Tibial nerve (tissue), 4 donors: ENCODE measurements around the gene SORCS2. TPM values are rescaled to one million over a fixed set of nuclear protein-coding genes. Genes with fewer than 3 reads are reported as not detected.

Experiments
- DNase-seq, 2 donors: peaks; one replicate each; pipeline ENCODE4 v3.0.0-alpha.2; 2019; ENCODE audit warnings: low spot score in 2 of 2
- H3K27ac ChIP-seq, 4 donors: fragments of 200-600 bp; sonication (generic) in 3 of 4; one replicate each; pipeline ENCODE4 v1.5.1; 2017 to 2019; ENCODE audit warnings: mild to moderate bottlenecking in 1 of 4
- H3K27me3 ChIP-seq, 2 donors: fragments of 200-600 bp; sonication (generic) in 1 of 2; one replicate each; pipeline versions ENCODE4 v1.5.1 to v1.6.0; 2017 to 2019
- H3K36me3 ChIP-seq, 3 donors: fragments of 200-600 bp; sonication (generic); one replicate each; pipeline ENCODE4 v1.5.1; 2018 to 2019
- H3K4me1 ChIP-seq, 4 donors: fragments of 200-600 bp; sonication (generic) in 3 of 4; one replicate each; pipeline ENCODE4 v1.5.1; 2017 to 2019
- H3K4me3 ChIP-seq, 4 donors: fragments of 200-600 bp; sonication (generic) in 3 of 4; one replicate each; pipeline ENCODE4 v1.5.1; 2017 to 2019; ENCODE audit warnings: mild to moderate bottlenecking in 1 of 4, moderate library complexity in 1 of 4
- H3K9me3 ChIP-seq, 4 donors: fragments of 200-600 bp; sonication (generic) in 3 of 4; one replicate each; pipeline ENCODE4 v1.5.1; 2017 to 2019
- CTCF ChIP-seq, 5 experiments: fragments of 200-600 bp in 3 of 5; fragments of 450-650 bp in 2 of 5; sonication (generic) in 3 of 5; IDR thresholded peaks; one replicate each; pipeline ENCODE4 v1.5.1; 2016 to 2019; ENCODE audit warnings: antibody characterized with exemption in 5 of 5, mild to moderate bottlenecking in 3 of 5, moderate library complexity in 2 of 5
- EP300 ChIP-seq, 2 donors: sonication (generic); formaldehyde crosslinking; IDR thresholded peaks; one replicate each; pipeline ENCODE4 v1.6.1; 2017; ENCODE audit warnings: antibody characterized with exemption in 2 of 2, mild to moderate bottlenecking in 1 of 2
- POLR2A ChIP-seq, 2 donors: fragments of 450-650 bp; IDR thresholded peaks; one replicate each; pipeline ENCODE4 v1.6.1; 2017; ENCODE audit warnings: antibody characterized with exemption in 2 of 2, mild to moderate bottlenecking in 2 of 2, moderate library complexity in 2 of 2
- WGBS, 2 donors: methylation state at CpG; one replicate each; pipeline ENCODE4 v1.1.5; 2018; 5-methylcytosine and 5-hydroxymethylcytosine counted together
- total RNA-seq, 4 donors: library from RNA; depleted of rRNA; stranded (reverse); fragments of >200 nt; gene quantifications; one replicate each; pipeline ENCODE4 v1.1.0, GENCODE V29; 2016

The SORCS2 gene
- total RNA-seq, 4 donors from 2014 or later, result 15.6 to 48.9 (median 38.3) TPM

- Histone ChIP-seq H3K36me3 (no peaks in the 10 kb centered on the region), H3K27me3 (no peaks in the 10 kb centered on the region), H3K4me3 (no peak overlapping the region), H3K9me3 (no peaks in the 10 kb centered on the region), H3K4me1 (peaks cover 0 to 50% (median 5%) of the 10 kb centered on the region in 4 donors), H3K27ac (peak overlapping the region in 1 of 4 donors; percentile 39)
- TF ChIP-seq CTCF (IDR thresholded peaks at IDR 0.05) (no peak), POLR2A (IDR thresholded peaks at IDR 0.05) (no peak), EP300 (IDR thresholded peaks at IDR 0.05) (no peak)
- WGBS, 2 donors, result 74 to 87% methylated on average over 8 to 9 of the region's 17 CpGs
- DNase-seq, result no peak
These were observed 143.8 kb downstream of the SORCS2 start for GRCh38 chr4:7336067-7336569.

GRCh38 chr4:7336732-7337131 lies 144.4 kb downstream of the SORCS2 start:
- H3K27me3 ChIP-seq, result no peaks in the 10 kb centered on the region
- peaks cover 0 to 45% (median 5%) of the 10 kb centered on the region in 4 donors for H3K4me1 ChIP-seq
- no peaks in the 10 kb centered on the region for H3K9me3 ChIP-seq
- 51 to 61% methylated on average over 9 to 14 of the region's 14 CpGs for WGBS, 2 donors
- H3K27ac ChIP-seq, result peak overlapping the region in 1 of 4 donors; percentile 24
- no peak for TF ChIP-seq POLR2A (IDR thresholded peaks at IDR 0.05)
- no peak for TF ChIP-seq CTCF (IDR thresholded peaks at IDR 0.05)
- no peak for TF ChIP-seq EP300 (IDR thresholded peaks at IDR 0.05)
- no peak overlapping the region for H3K4me3 ChIP-seq
- H3K36me3 ChIP-seq, result no peaks in the 10 kb centered on the region
- DNase-seq, result no peak

- TF ChIP-seq EP300 (IDR thresholded peaks at IDR 0.05) (no peak), CTCF (IDR thresholded peaks at IDR 0.05) (no peak), POLR2A (IDR thresholded peaks at IDR 0.05) (no peak)
These were observed 145.1 kb downstream of the SORCS2 start for GRCh38 chr4:7337196-7338058.

GRCh38 chr4:7338059-7338452 lies 145.7 kb downstream of the SORCS2 start:
- 93 to 94% methylated on average over 5 of the region's 5 CpGs for WGBS, 2 donors
- Histone ChIP-seq H3K4me3 (no peak overlapping the region), H3K27me3 (no peaks in the 10 kb centered on the region), H3K4me1 (peaks cover 0 to 42% (median 5%) of the 10 kb centered on the region in 4 donors), H3K36me3 (no peaks in the 10 kb centered on the region), H3K27ac (no peak overlapping the region), H3K9me3 (no peaks in the 10 kb centered on the region)
- DNase-seq, result no peak
- TF ChIP-seq CTCF (IDR thresholded peaks at IDR 0.05) (no peak), EP300 (IDR thresholded peaks at IDR 0.05) (no peak), POLR2A (IDR thresholded peaks at IDR 0.05) (no peak)

More at GRCh38 chr4:7337196-7338058, 145.1 kb downstream of the SORCS2 start:
- DNase-seq, result no peak
- H3K9me3 ChIP-seq, result no peaks in the 10 kb centered on the region
- peaks cover 0 to 42% (median 5%) of the 10 kb centered on the region in 4 donors for H3K4me1 ChIP-seq
- no peaks in the 10 kb centered on the region for H3K27me3 ChIP-seq
- peak overlapping the region in 1 of 4 donors; percentile 24 for H3K27ac ChIP-seq
- H3K36me3 ChIP-seq, result no peaks in the 10 kb centered on the region
- no peak overlapping the region for H3K4me3 ChIP-seq
- WGBS, 2 donors, result 89 to 94% methylated on average over 13 to 22 of the region's 22 CpGs
